Right lobe of liver (tissue), 6 donors: ENCODE measurements around the gene ZNF384. TPM values are rescaled to one million over a fixed set of nuclear protein-coding genes. Genes with fewer than 3 reads are reported as not detected.

Experiments
- ATAC-seq, 4 donors: fragments of 200-7000 bp; cut with Tn5 transposase; one replicate each; pipeline ENCODE4 v1.9.1; 2020; ENCODE audit warnings: mild to moderate bottlenecking in 4 of 4, moderate library complexity in 4 of 4
- DNase-seq, 3 donors: peaks; one replicate each; pipeline ENCODE4 v3.0.0-alpha.2; 2020
- H3K27ac ChIP-seq, 3 donors: fragments of 200-600 bp; one replicate each; pipeline ENCODE4 v1.8.0; 2022
- H3K27me3 ChIP-seq, 2 donors: fragments of 200-600 bp; one replicate each; pipeline ENCODE4 v1.8.0; 2022
- H3K36me3 ChIP-seq, 4 donors: fragments of 200-600 bp; sonication (generic) in 1 of 4; one replicate each; pipeline versions ENCODE4 v1.5.1 to v1.8.0; 2017 to 2022; ENCODE audit warnings: control low read depth in 1 of 4
- H3K4me1 ChIP-seq, 4 donors: fragments of 200-600 bp; sonication (generic) in 1 of 4; one replicate each; pipeline versions ENCODE4 v1.5.1 to v1.8.0; 2017 to 2022; ENCODE audit warnings: control low read depth in 1 of 4
- H3K4me3 ChIP-seq, 3 donors: fragments of 200-600 bp; one replicate each; pipeline ENCODE4 v1.8.0; 2022
- H3K9me3 ChIP-seq, 4 donors: fragments of 200-600 bp; sonication (generic) in 1 of 4; one replicate each; pipeline versions ENCODE4 v1.5.1 to v1.8.0; 2017 to 2022; ENCODE audit warnings: control low read depth in 1 of 4
- POLR2A ChIP-seq: fragments of 450-650 bp; IDR thresholded peaks from one replicate; pipeline ENCODE4 v1.6.1; 2017; ENCODE audit warnings: antibody characterized with exemption, mild to moderate bottlenecking
- WGBS: methylation state at CpG from one replicate; pipeline ENCODE4 v1.1.6; 2018; ENCODE audit warnings: low coverage, low lambda C conversion rate; ENCODE audit not compliant: insufficient coverage; ENCODE audit errors: missing lambda C conversion rate; 5-methylcytosine and 5-hydroxymethylcytosine counted together
- intact Hi-C, 2 donors: fragments of 100-400 bp; cut with DNase I; formaldehyde crosslinking; loops; one replicate each; pipeline versions ENCODE4 v1.11.2 to v1.14.1; 2022
- total RNA-seq, 6 experiments: library from RNA; depleted of rRNA in 2 of 6; stranded (reverse); fragments of >200 nt in 2 of 6; fragmentation: NEBNext Ultra II Directional in 3 of 6; extraction: Animal tissue kit (Norgen Biotek cat#: 25700) in 3 of 6; gene quantifications; one replicate each; pipeline versions ENCODE4 v1.1.0 to v1.2.4, GENCODE V29; 2016 to 2023
- TF ChIP-seq, protein P1 (sequence below), 4 donors: fragments of 200-600 bp in 3 of 4; fragments of 450-650 bp in 1 of 4; IDR thresholded peaks; one replicate each; pipeline versions ENCODE4 v1.5.1 to v1.8.0; 2016 to 2022; ENCODE audit warnings: antibody characterized with exemption in 4 of 4, mild to moderate bottlenecking in 2 of 4
- donor health status: DM: no; HTN: yes; CAD: no.
- donor health status: DM: no; HTN: no; CAD: no.
- donor health status: DM: no; HTN: no; CAD: no.
- donor health status: DM: no; HTN: yes; CAD: no.
- donor health status: DM: no; HTN: yes; CAD: no.

Gene ZNF384
- total RNA-seq, 6 experiments from 2014 or later = 11.9 to 22.3 (median 18.3) TPM

DNA sequence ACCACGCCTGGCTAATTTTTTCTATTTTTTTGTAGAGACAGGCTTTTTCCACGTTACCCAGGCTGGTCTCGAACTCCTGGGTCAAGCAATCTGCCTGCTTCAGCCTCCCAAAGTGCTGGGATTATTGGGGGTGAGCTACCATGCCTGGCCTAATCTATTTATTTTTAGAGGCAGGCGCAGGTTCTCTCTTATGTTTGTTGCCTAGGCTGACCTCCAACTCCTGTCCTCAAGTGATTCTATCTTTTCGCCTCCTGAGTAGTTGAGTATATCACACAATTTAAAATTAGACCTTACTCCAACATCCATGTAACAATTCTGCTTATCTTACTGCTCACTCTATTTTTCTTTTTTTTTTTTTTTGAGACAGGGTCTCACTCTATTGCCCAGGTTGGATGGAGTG is 35.2 kb downstream of the ZNF384 start:
- Histone ChIP-seq H3K27me3 (no peaks in the 10 kb centered on the region), H3K4me1 (peaks cover 0 to 10% (median 5%) of the 10 kb centered on the region in 4 donors), H3K9me3 (no peaks in the 10 kb centered on the region), H3K27ac (no peak overlapping the region), H3K4me3 (no peak overlapping the region), H3K36me3 (peaks cover 0 to 36% (median 10%) of the 10 kb centered on the region in 4 donors)
- ATAC-seq (no peak), DNase-seq (no peak)
- TF ChIP-seq, protein P1, sequence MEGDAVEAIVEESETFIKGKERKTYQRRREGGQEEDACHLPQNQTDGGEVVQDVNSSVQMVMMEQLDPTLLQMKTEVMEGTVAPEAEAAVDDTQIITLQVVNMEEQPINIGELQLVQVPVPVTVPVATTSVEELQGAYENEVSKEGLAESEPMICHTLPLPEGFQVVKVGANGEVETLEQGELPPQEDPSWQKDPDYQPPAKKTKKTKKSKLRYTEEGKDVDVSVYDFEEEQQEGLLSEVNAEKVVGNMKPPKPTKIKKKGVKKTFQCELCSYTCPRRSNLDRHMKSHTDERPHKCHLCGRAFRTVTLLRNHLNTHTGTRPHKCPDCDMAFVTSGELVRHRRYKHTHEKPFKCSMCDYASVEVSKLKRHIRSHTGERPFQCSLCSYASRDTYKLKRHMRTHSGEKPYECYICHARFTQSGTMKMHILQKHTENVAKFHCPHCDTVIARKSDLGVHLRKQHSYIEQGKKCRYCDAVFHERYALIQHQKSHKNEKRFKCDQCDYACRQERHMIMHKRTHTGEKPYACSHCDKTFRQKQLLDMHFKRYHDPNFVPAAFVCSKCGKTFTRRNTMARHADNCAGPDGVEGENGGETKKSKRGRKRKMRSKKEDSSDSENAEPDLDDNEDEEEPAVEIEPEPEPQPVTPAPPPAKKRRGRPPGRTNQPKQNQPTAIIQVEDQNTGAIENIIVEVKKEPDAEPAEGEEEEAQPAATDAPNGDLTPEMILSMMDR (IDR thresholded peaks at IDR 0.05) = no peak
- TF ChIP-seq POLR2A = no peak
- intact Hi-C loops = loop anchor here in 1 of 2 donors (10.0 kb wide), 1 partner anchor 71 kb away; the partner anchor contains the start of gene COPS7A
- 89% methylated on average over 5 of the region's 5 CpGs for WGBS

DNA sequence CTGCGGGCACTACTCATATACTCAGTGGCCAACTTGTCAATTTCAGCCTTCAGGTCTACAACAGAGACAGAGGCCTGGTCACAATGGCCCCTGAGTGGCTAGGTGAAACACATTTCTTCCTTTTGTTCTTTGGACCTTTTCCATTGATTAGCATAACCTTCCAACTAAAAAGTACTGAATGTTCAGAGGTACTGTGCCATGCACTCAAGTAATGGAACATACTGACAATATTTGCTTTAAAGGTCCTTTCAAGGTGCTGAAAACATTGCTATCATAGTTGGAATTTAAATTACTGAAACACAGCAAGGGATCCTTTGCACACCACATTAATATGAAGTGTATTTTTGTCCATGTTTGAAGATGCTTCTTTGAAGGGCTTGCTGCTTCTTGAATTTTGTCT is 35.8 kb downstream of the ZNF384 start:
- H3K27me3 ChIP-seq = no peaks in the 10 kb centered on the region
- intact Hi-C loops = loop anchor here in 1 of 2 donors (10.0 kb wide), 1 partner anchor 71 kb away; the partner anchor contains the start of gene COPS7A
- TF ChIP-seq POLR2A = no peak
- TF ChIP-seq, protein P1 (IDR thresholded peaks at IDR 0.05) = no peak
- H3K4me1 ChIP-seq = peaks cover 0 to 10% (median 5%) of the 10 kb centered on the region in 4 donors
- no peaks in the 10 kb centered on the region for H3K9me3 ChIP-seq
- H3K27ac ChIP-seq = no peak overlapping the region
- no peak overlapping the region for H3K4me3 ChIP-seq
- no CpG with 5 or more reads among the region's 1 CpG for WGBS
- ATAC-seq (no peak), DNase-seq (no peak)
- peaks cover 0 to 36% (median 10%) of the 10 kb centered on the region in 4 donors for H3K36me3 ChIP-seq

DNA sequence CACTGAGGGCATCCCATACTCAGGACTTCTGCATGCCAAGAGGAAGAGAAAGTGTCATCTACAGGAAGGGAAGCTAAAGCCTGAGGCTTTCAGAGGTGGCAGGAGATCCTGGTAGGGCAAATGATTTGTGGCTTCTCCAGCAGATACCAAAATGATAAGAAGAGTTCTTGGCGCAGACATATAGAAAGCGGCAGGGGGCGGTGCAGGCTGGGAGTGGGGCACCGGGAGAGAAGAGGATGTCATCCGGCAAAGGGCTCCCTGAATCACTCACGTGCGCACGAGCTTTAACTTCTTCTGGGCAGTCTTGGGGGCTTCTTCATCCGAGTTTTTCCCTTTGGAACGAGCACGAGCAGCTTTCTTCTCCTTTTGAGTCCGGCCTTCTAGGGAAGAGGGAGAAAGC is 36.8 kb downstream of the ZNF384 start:
- Histone ChIP-seq H3K4me3 (no peak overlapping the region), H3K27ac (no peak overlapping the region), H3K4me1 (peaks cover 0 to 10% (median 5%) of the 10 kb centered on the region in 4 donors), H3K27me3 (no peaks in the 10 kb centered on the region), H3K36me3 (peaks cover 0 to 36% (median 10%) of the 10 kb centered on the region in 4 donors), H3K9me3 (no peaks in the 10 kb centered on the region)
- no peak for ATAC-seq
- TF ChIP-seq, protein P1 (IDR thresholded peaks at IDR 0.05) = no peak
- TF ChIP-seq POLR2A = no peak
- DNase-seq = no peak
- 97% methylated on average over 10 of the region's 12 CpGs for WGBS
- intact Hi-C loops = loop anchor here in 1 of 2 donors (10.0 kb wide), 1 partner anchor 72 kb away; the partner anchor contains the start of gene COPS7A

DNA sequence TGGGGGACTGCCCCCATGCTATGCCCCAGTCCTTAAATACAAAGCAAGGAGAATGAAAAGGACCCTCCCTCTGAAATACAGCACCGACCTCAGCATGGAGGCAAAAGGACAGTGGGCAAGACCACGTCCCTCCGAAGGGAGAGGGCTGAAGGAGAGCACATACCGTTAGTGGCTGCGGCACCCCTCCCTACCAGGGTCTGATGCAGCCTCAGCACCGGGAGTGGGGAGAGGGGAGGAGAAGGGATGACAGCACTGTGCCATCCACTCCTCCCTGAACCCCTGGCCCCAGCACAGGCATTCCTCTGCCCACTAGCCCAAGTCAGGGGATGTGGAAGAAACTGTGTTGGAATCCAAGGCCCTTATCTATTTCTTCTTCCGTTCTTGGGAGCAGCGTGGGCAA is 38.3 kb downstream of the ZNF384 start:
- no peak for ATAC-seq
- peaks cover 0 to 28% (median 10%) of the 10 kb centered on the region in 4 donors for H3K36me3 ChIP-seq

More for the DNA sequence above, 38.3 kb downstream of the ZNF384 start:
- intact Hi-C loops = loop anchor here in 1 of 2 donors (10.0 kb wide), 1 partner anchor 74 kb away; the partner anchor contains the start of gene COPS7A
- Histone ChIP-seq H3K4me3 (no peak overlapping the region), H3K9me3 (no peaks in the 10 kb centered on the region), H3K27ac (no peak overlapping the region), H3K27me3 (no peaks in the 10 kb centered on the region), H3K4me1 (peaks cover 0 to 10% (median 5%) of the 10 kb centered on the region in 4 donors)
- TF ChIP-seq, protein P1 (IDR thresholded peaks at IDR 0.05) = no peak
- TF ChIP-seq POLR2A = no peak
- DNase-seq = no peak
- WGBS = 70% methylated on average over 3 of the region's 8 CpGs
